Measurements from ENCODE around the gene PLCH1.

Gene PLCH1

GRCh38 chr3:155743606-155744005 lies 1.3 kb downstream of the PLCH1 start:
- DNase-seq, result no peak

GRCh38 chr3:155742349-155742965 lies 2.4 kb downstream of the PLCH1 start:
- DNase-seq, result no peak

GRCh38 chr3:155741603-155742002 lies 3.3 kb downstream of the PLCH1 start:
- DNase-seq, result no peak

- no peak for DNase-seq
Measured at GRCh38 chr3:155741101-155741500, 3.8 kb downstream of the PLCH1 start.

GRCh38 chr3:155739154-155739553 lies 5.7 kb downstream of the PLCH1 start:
- DNase-seq, result no peak

GRCh38 chr3:155738580-155739076 lies 6.2 kb downstream of the PLCH1 start:
- DNase-seq, result no peak

- DNase-seq, result no peak
Measured at GRCh38 chr3:155737844-155738460, 6.9 kb downstream of the PLCH1 start.

GRCh38 chr3:155736381-155736780 lies 8.5 kb downstream of the PLCH1 start:
- no peak for DNase-seq

GRCh38 chr3:155730843-155731242 lies 14.0 kb downstream of the PLCH1 start:
- no peak for DNase-seq

- no peak for DNase-seq
Measured at GRCh38 chr3:155727836-155728235, 17.0 kb downstream of the PLCH1 start.

GRCh38 chr3:155714295-155714718 lies 30.6 kb downstream of the PLCH1 start:
- no peak for DNase-seq

- no peak for DNase-seq
Measured at GRCh38 chr3:155712008-155712407, 32.9 kb downstream of the PLCH1 start.

GRCh38 chr3:155704771-155705559 lies 39.9 kb downstream of the PLCH1 start:
- DNase-seq, result no peak

GRCh38 chr3:155704061-155704460 lies 40.8 kb downstream of the PLCH1 start:
- no peak for DNase-seq

- DNase-seq, result no peak
Measured at GRCh38 chr3:155702745-155703591, 41.9 kb downstream of the PLCH1 start.

- DNase-seq, result no peak
Measured at GRCh38 chr3:155701882-155702465, 42.9 kb downstream of the PLCH1 start.

- no peak for DNase-seq
Measured at GRCh38 chr3:155697542-155697941, 47.3 kb downstream of the PLCH1 start.

- no peak for DNase-seq
Measured at GRCh38 chr3:155690921-155691320, 54.0 kb downstream of the PLCH1 start.

- DNase-seq, result no peak
Measured at GRCh38 chr3:155688481-155688880, 56.4 kb downstream of the PLCH1 start.

GRCh38 chr3:155683344-155683720 lies 61.5 kb downstream of the PLCH1 start:
- no peak for DNase-seq

- DNase-seq, result no peak
Measured at GRCh38 chr3:155682426-155683343, 62.2 kb downstream of the PLCH1 start.

Measured in activated CD8-positive, alpha-beta memory T cell treated with anti-CD3 and anti-CD28 coated beads, Interleukin-2, amount 50 U/mL, for 48 hours (primary cell).